Suprapubic skin (tissue), 4 donors: Measurements from ENCODE around the gene DNAH9.

ENCODE experiments used
- CTCF ChIP-seq, 2 donors: fragments of 200-600 bp in 1 of 2; fragments of 450-650 bp in 1 of 2; sonication (generic) in 1 of 2; IDR thresholded peaks; one replicate each; pipeline ENCODE4 v1.5.1; 2016 to 2019; ENCODE audit warnings: antibody characterized with exemption in 2 of 2, mild to moderate bottlenecking in 1 of 2, moderate library complexity in 1 of 2
- EP300 ChIP-seq: sonication (generic); formaldehyde crosslinking; IDR thresholded peaks from one replicate; pipeline ENCODE4 v1.6.1; 2017; ENCODE audit warnings: antibody characterized with exemption
- POLR2A ChIP-seq, 2 donors: fragments of 450-650 bp; IDR thresholded peaks; one replicate each; pipeline ENCODE4 v1.6.1; 2017; ENCODE audit warnings: antibody characterized with exemption in 2 of 2, mild to moderate bottlenecking in 2 of 2, moderate library complexity in 2 of 2
- POLR2AphosphoS5 ChIP-seq, 3 donors: sonication (generic); formaldehyde crosslinking; IDR thresholded peaks; one replicate each; pipeline ENCODE4 v1.6.1; 2017; ENCODE audit warnings: antibody characterized with exemption in 3 of 3

GRCh38 chr17:11893862-11894261 is 295.6 kb downstream of the DNAH9 start:
- TF ChIP-seq CTCF (IDR thresholded peaks at IDR 0.05): no peak
- no peak for TF ChIP-seq EP300
- no peak for TF ChIP-seq POLR2AphosphoS5 (IDR thresholded peaks at IDR 0.05)
- TF ChIP-seq POLR2A (IDR thresholded peaks at IDR 0.05): no peak
